ENCODE results near the gene FMNL2.
A peak's percentile ranks its signal among the peaks of the same experiment; 100 is the strongest.

The FMNL2 gene

GRCh38 chr2:152399003-152399402, 64.0 kb downstream of the FMNL2 start:
- TF ChIP-seq CTCF (IDR thresholded peaks at IDR 0.05; ENCODE audit: control insufficient read depth, extremely low read depth, insufficient read depth) = no peak
- DNase-seq (ENCODE audit: low read depth) = no peak
- H3K4me3 ChIP-seq (ENCODE audit: low read depth, low read length) = no peak overlapping the region

- no peak overlapping the region for H3K4me3 ChIP-seq (ENCODE audit: low read depth, low read length)
- no peak for TF ChIP-seq CTCF (IDR thresholded peaks at IDR 0.05; ENCODE audit: control insufficient read depth, extremely low read depth, insufficient read depth)
- no peak for DNase-seq (ENCODE audit: low read depth)
Observed at GRCh38 chr2:152400607-152401214, 65.7 kb downstream of the FMNL2 start.

- no peak for DNase-seq (ENCODE audit: low read depth)
- H3K4me3 ChIP-seq (ENCODE audit: low read depth, low read length) = no peak overlapping the region
- TF ChIP-seq CTCF (IDR thresholded peaks at IDR 0.05; ENCODE audit: control insufficient read depth, extremely low read depth, insufficient read depth) = no peak
Observed at GRCh38 chr2:152402780-152403759, 68.1 kb downstream of the FMNL2 start.

- peak; percentile 67 for DNase-seq (ENCODE audit: low read depth)
- no peak for TF ChIP-seq CTCF (IDR thresholded peaks at IDR 0.05; ENCODE audit: control insufficient read depth, extremely low read depth, insufficient read depth)
- no peak overlapping the region for H3K4me3 ChIP-seq (ENCODE audit: low read depth, low read length)
Observed at GRCh38 chr2:152405206-152406118, 70.5 kb downstream of the FMNL2 start.

- H3K4me3 ChIP-seq (ENCODE audit: low read depth, low read length) = no peak overlapping the region
Observed at GRCh38 chr2:152406119-152406835, 71.3 kb downstream of the FMNL2 start.

More at GRCh38 chr2:152406119-152406835, 71.3 kb downstream of the FMNL2 start:
- no peak for TF ChIP-seq CTCF (IDR thresholded peaks at IDR 0.05; ENCODE audit: control insufficient read depth, extremely low read depth, insufficient read depth)
- DNase-seq (ENCODE audit: low read depth) = no peak

Measured in LNCaP clone FGC (cell line).